ENCODE data around the gene KIAA1755.
"Not testable (repeated sequence)": the region's sequence is repeated elsewhere in the genome, so short reads cannot be mapped to it uniquely, and the experiment has no call there.

KIAA1755 gene

DNA sequence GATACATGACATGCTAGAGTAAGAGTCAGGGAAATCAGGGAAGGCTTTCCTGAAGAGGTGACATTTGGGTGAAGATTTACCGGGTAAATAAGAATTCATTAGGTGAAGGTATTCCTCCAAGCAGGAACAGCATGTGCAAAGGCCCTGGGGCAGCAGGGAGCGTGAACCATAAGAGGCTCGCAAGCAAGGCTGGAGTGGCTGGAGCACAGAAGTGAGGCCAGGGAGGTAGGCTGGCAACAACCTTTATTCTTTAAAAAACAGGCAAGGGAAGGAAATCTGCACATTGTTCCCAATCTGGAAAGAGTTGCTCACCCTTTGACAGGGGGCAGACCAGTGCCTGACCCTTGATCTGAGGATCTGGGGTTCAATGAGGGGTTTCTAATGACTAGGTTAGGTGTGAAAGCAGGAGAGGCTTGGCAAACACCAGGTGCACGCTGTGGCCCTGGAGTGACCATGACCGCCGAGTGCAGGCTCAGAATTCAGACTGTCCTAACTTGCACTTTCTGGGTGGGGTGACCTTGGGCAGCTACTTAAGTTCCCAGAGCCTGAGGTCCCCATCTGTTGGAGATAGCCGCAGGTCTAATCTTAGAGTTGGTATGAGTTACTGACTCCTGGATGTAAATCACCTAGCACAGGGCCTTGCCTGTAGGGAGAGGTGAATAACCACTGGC is 1.9 kb downstream of the KIAA1755 start:
- DNase-seq, result no peak

DNA sequence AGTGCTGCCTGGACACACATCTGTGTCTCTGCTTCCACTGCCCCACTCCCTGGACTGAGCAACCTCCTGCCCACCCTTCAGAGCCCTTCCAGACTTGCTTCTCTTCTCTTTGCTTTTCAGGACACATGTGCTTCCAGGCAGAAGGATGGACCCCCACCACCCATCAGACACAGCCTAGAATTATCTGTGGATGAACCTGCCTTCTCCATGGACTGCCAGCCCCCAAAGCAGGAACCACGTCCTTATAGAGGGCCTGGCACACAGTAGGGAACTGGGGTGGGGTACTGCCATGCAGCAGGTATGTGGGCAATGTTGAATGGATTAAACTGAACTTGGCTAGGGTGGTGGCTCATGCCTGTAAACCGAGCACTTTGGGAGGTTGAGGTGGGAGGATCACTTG is 3.6 kb downstream of the KIAA1755 start:
- no peak for DNase-seq

DNA sequence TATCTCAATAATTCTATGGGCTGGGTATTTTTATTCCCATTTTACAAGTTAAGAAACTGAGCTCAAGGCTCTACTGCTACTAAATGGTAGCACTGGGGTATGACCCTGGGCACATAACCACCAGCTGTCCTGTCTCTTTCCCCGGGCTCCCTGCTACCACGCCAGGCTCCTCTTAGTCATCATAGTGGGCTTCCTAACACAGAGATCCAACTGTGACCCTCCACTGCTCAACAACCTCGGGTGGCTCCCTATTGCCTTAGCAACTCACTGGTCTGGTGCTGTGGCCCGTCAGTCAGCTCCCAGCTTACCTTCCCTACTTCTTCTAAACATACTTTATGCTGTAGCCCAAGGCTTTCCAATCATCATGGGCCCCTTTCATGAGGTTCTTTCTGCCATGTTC is 4.5 kb downstream of the KIAA1755 start:
- no peak for DNase-seq

DNA sequence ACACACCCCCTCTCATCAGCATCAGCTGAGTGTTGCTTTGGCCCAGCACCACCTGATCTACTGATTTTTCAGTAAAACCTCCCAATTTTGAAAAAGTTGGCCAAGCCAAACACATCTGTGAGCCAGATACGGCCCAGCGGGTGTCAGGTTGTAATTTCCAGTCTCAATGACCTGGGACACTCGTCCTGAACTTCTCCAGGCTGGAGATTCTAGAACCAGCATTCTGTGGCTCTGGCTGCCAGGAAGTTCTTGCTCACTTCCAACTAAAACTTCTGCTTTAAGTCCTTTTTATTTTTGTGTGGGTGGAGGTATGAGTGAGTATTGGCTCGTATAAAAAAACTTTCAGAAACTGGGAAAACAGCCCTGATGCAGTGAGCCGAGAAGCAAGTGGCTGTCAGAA is 5.1 kb downstream of the KIAA1755 start:
- DNase-seq, result no peak

DNA sequence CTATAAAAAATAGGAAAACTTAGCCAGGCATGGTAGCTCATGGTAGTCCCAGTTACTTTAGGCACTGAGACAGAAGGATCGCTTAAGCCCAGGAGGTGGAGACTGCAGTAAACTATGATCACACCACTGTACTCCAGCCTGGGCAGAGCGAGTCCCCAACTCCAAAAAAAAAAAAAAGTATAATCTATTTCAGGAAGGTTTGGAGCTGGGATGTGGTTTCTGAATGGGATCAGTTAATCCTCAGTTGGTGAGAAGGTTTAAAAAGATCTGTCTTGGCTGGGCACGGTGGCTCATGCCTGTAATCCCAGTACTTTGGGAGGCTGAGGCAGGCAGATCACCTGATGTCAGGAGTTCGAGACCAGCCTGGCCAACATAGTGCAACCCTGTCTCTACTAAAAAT is 5.9 kb downstream of the KIAA1755 start:
- DNase-seq, result not testable (repeated sequence)

DNA sequence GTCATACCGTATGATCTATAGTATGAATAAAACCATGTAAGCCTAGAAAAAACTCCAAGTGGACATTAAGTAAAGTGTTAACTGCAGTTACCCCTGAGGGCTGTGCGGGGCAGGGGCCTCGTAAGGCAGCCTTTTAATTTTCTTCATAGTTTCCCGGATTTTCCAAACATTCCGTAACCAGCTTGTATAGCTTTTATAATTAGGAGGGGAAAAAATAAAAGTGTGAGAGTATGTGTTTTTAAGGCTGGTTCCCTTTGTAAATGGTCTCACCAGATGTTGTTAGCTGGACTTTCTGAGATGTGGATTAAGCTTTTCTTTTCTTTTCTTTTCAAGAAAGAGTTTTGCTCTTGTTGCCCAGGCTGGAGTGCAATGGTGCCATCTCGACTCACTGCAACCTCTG is 7.0 kb downstream of the KIAA1755 start:
- no peak for DNase-seq

DNA sequence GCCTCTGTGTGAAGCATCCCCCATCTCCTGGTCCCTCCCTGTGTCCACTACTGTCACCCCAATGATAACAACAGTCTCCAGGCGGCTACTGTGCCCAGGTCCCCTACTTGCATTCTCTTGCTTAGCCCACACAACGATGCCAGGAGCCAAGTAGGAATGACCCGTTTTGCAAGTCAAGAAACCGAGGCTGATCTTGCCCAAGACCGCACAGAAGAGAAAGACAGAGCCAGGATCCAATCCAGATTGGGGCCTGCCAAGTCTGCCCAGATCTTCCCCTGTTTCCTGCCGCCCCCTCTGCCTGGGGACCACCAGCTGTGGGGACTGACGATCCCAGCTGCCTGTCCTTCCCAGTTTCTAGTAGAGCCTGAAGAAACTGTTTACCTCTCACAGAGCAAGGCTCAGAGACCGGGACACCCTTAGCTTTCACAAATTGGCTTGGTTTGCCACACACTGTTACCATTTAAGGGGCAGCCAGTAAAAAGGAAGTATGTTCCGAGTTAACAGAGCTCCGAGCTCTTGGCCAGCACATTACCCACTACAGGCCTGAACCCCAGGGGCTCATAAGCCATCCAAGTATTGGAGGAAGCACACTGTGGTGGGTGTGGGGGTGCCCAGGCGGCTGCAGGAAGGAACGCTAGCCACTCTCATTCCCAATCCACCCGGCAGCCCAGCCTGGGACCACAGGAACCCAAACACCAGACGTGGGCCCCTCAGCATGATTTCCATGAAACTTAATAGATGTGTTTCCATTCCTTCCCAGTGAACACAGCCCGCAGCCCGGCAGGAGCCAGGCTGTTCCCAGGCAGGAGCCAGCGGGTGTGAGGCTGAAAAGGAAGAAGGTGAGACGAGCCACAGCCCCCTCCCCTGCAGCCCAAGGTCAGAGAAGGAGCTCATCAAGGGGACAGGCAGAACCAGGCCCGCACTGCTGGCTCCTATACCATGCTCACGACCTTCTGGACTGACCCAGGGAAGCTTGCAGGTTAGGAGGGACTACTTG is 7.9 kb downstream of the KIAA1755 start:
- no peak for DNase-seq

DNA sequence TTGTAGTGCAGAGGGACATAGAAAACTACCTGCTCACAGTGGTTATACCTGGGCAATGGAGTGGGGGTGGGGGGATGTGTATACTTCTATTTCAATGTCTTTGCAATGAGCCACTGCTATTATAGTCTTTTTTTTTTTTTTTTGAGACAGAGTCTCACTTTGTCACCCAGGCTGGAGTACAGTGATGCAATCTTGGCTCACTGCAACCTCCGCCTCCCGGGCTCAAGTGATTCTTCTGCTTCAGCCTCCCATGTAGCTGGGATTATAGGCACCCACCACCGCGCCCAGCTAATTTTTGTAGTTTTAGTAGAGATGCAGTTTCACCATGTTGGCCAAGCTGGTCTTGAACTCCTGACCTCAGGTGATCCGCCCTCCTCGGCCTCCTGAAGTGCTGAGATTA is 9.1 kb downstream of the KIAA1755 start:
- DNase-seq, result not testable (repeated sequence)

DNA sequence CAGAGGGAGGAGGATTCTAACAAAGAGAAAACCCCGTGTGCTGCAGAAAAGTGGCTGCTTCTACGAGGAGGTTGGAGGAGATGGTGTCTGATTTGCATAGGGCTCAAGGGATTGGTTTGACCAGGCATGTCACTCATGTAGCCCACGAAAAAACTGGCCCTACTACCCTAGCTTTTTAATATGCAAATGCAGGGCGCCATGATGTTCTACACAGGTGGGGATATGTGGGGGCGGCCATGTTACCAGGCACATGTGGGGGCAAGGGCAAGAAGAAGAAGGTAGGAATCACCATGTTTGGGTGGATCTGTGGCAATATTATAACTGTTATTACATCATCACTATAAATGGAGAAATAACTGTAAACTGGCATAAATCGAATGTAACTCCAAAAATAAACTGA is 9.9 kb downstream of the KIAA1755 start:
- DNase-seq, result no peak

DNA sequence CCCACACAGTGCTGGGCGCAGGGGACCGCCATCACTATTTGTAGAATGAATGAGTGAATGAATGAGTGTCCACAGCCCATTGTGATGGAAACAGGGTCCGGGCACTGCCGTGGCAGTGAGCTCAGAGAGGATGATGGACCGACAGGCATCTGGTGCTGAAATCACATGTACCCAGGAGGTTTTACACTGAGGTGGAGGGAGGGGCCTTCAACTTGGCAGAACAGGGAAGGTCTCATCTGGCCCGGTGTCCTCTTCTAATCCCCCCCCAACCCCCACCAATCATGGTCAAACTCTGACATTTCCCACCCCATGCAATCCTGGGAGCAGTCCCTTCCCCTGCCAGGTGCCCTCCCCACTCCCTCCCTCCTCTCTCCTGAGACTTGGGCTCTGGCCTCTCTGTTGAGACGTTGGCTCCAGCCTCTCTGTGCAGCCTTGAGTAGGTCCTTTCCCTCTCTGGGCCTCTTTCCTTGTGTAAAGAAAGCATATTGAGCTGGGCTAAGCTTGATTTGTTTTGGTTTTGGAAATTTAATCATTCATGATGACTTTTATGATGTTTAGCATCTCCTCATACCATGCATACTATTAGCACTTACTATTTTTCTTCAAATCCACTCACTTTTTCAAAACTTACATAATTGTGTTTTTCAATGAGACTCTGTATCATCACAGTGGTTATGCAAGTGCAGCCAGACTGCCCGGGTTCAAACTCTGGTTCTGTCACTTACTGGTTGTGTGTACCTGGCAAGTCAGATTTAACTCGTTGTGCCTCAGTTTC is 10.8 kb downstream of the KIAA1755 start:
- no peak for DNase-seq

DNA sequence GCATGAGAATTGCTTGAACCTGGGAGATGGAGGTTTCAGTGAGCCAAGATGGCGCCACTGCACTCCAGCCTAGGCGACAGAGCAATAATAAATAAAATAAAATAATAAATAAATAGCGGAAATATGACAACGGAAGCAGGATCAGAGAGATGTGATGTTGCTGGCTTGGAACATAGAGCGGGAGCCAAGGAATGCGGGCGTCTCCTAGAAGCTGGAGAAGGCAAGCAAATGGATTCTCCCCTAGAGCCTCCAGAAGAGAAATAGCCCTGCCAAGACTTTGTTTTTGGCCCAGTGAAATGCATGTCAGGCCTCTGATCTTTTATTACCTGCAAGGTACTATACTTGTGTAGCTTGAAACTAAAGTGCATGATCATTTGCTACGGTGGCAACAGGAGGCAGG is 12.4 kb downstream of the KIAA1755 start:
- no peak for DNase-seq

DNA sequence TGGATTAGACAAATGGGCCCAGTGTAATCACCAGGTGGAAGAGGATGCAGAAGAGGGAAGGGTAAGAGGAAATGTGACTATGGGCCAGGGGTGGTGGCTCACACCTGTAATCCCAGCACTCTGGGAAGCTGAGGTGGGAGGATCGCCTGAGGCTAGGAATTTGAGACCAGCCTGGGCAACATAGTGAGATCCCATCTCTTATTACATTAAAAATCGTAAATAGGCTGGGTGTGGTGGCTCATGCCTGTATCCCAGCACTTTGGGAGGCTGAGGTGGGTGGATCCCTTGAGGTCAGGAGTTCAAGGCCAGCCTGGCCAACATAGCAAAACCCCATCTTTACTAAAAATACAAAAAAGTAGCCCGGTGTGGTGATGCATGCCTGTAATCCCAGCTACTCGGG is 12.8 kb downstream of the KIAA1755 start:
- not testable (repeated sequence) for DNase-seq

DNA sequence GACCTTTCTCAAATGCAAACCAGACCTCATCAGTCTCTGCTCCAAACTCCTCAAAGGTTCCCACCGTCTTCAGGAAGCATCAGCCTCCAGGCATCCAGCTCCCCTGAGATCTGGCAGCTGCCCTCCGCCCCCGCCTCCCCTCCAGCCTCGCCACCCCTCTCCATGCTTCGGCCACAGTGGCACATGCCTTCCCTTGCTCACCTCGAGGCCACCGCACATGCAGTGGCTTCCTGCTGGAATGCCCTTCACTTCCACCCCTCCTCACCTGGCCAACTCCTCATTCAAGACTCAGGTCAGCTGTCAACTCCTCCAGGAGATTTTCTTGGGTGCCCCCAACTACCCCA is 13.4 kb downstream of the KIAA1755 start:
- DNase-seq, result no peak

DNA sequence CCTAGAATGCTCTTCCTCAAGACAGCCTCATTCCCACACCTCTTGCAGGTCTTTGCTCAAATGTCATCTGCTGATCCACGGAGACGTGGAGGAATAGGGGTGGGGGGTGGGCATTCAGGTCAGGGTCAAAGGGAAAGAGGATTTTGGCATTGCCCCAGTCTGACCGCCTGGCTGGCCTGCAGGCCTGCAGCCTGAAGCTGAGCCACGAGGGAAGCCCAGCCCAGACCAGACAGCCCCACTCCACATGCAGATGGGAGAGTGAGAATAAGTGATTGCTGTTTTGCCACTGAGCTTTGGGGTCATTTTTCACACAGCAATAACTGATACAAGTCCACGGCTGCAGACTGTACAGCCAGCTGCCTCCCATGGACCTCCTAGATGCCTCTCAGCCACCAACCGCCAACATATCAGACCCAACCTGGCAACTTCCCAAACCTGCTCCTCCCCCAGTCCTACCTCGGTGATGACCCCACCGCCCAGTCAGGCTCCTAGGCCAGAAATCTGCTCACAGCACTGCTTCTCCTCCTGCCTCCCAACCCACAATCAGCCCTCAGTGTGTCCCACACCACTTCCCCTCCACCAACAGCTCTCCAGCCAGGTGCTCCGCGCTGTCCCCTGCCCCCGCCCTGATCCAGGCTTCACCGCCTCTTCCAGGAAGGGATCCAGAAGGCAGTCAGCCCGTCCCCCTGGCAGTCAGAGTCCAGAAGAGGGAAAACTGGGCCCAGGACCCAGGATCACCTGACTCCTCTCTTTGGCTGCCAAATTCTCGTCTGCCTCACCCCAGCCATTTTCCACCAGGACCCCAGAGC is 14.0 kb downstream of the KIAA1755 start:
- DNase-seq, result no peak

DNA sequence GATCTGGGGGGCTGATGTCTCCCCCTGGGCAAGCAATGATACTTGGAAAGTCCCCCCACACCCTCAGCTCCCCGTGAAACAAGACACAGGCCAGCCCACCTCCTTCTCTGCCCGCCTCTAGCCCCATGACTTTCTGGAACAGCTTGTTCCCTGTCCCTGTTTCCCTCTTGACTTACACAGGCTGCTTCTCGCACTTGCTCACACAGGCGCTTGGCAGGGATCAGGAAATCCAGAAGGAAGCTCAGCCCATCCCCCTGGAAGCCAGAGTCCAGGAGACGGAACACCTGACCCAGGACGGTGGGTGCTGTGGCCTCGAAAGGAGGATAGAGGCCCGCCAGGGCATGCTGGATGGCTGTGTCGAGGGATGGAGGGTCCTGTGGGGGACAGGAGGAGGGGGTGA is 14.8 kb downstream of the KIAA1755 start:
- no peak for DNase-seq

DNA sequence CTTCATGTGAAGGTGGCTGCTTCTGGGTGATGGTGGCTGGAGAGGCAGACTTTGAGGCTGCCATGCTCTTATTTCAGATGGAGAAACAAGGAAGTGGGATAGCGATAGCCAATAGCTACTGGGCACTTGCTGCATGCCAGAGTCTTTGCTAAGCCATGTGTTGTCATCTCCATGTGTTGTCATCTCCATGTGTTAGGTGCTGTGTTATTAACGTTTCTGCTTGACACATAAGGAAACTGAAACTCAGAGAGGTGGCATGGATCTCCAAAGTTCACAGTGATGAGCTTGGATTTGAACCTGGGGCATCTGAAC is 16.9 kb downstream of the KIAA1755 start:
- no peak for DNase-seq

DNA sequence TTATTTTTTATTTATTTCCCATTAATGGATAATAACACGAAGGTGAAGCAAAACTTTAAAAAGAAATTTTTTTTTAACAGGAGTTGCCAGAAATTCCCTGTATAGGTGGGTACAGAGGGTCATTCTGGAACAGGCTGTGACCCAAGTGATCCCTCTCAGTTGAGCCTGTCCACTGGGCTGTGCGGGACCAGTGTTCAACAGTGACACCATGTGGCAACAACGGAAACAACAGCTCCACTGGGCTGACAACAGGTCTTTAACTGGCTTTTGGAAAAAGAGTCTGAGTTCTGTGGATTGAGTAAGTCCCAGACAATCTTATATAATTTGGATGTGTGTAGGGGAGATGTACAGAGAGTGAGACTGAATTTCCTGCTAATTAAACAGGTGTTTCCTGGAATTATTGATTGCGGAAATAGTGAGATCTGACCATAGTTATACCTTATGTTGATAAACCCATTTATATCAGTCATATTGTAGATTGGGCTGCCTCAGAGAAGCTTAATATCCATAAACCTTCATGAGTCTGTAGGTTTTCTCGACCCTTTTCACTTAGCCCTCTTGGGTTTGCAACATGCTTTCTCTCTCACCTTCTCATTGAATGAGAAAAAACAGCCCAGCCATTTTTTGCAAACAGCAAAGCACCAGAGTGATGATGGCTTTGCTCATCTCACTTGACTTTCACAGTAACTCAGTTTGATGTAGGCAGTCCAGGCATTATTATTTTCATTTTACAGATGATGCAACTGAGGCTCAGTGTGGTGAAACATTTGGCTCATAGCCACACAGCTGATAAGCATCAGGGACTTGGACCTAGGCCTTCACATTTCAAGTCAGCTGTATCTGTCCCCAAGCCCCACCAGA is 17.5 kb downstream of the KIAA1755 start:
- no peak for DNase-seq

DNA sequence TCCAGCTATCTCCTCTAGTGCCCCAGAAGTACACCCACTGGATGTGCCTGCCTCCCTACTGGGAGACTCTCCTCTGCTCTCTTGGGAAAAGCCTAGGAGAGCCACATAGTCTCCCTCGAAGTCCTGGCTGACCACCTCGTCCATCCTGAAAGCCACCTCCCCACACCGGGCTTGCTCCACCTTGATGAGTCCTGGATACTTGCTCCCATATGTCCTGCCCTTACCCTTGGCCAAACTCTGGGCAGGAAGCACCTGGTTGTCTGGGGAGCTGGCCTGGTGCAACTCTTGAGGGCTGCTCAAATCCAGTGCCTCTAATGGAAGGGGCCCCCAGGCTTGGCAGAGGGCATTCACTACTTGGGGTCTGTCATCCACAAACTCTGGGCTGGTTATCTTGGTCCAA is 19.3 kb downstream of the KIAA1755 start:
- DNase-seq, result no peak

DNA sequence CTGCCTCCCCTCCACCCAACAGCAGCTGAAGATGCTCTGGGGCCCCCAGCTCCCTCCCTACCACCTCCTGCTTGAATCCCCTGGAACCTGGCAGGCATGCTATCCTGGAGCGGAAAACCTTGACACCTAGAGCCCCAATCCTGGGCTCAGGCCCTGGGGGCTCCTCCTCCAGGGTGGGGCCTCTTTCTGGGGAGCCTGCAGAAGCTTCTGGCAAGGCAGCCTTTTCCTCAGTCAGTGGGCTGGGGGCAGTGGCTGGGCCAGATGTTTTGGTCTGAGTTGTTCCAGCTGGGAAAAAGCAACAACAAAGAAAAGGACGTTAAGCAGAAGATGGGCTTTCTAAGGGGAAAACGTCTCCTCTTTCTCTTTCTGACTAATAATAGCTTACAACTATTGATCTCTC is 21.1 kb downstream of the KIAA1755 start:
- no peak for DNase-seq

DNA sequence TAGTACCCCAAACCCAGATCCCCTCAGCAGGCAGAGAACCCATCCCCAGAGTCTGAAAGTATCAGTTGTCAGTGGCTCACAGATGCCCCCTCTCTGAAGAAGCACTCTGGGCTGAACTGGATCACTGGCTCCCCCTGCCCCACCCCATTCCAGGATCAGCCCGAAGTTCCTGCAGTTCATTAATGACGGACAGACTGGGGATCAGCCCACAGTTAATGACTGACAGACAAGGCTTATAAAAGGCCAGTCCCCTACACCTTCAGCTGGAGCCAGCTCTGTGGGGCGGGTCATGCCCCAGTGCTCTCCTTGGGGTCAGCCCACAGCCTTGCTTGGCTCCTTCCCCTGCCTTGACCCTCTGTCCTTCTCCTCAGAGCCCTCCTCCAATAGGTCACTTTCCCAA is 21.7 kb downstream of the KIAA1755 start:
- DNase-seq, result no peak

DNA sequence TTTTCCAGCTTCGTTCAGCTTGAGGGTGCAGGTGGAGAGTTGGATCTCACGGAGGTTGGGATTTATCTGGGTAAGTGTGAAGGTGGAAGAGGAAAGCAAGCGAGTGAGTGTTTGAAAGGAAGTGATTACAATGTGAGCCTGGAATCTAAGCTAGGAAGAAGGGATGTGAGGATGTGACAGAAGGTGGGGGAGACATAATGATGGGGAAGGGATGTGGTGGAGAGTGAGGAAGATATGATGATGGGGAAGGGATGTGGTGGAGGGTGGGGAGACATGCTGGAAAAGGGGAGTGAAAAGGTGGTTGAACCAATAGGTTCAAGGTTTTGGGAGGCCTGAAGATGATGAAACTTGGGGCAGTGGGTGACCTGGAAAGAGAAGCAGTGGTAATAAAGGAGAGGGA is 23.2 kb downstream of the KIAA1755 start:
- DNase-seq, result no peak

DNA sequence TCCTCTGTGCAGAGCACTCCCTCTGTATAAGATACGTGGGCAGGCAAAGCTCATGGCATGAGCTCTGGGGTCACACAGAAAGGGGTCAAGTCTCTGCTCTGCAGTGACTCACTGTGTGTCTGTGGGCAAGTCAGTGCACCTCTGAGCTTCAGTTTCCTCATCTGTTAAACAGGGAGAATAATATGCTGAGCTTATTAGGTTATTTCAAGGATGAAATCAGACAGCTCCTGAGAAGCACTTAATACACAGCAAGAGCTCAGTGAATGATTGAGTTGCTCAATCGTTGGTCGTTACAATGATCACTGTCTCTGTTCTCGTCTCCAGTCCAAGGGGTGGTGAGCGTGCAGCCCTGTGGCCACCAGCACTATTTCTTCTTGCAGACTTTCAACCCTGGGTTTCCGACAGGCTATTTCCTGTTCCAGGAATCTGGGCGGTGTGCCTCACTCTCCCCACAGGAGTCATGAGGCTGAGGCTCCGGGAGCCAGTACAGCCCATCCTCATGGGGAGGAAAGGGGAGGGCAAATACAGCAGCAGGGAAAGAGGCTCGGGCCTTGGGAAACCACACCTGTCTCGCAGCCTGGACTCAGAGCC is 28.9 kb downstream of the KIAA1755 start:
- DNase-seq, result no peak
